ENCODE results near the gene ERBIN.

The ERBIN gene

GRCh38 chr5:66074901-66075300, 148.5 kb downstream of the ERBIN start:
- TF ChIP-seq CTCF (IDR thresholded peaks at IDR 0.05; ENCODE audit: insufficient read depth, missing control alignments) = no peak
- FAIRE-seq (no peak), DNase-seq (ENCODE audit: insufficient read length, low spot score) (no peak)

- no peak for DNase-seq (ENCODE audit: insufficient read length, low spot score)
- no peak for TF ChIP-seq CTCF (IDR thresholded peaks at IDR 0.05; ENCODE audit: insufficient read depth, missing control alignments)
- FAIRE-seq = no peak
Observed at GRCh38 chr5:66080664-66081063, 154.3 kb downstream of the ERBIN start.

- no peak for TF ChIP-seq CTCF (IDR thresholded peaks at IDR 0.05; ENCODE audit: insufficient read depth, missing control alignments)
- FAIRE-seq (no peak), DNase-seq (ENCODE audit: insufficient read length, low spot score) (no peak)
Observed at GRCh38 chr5:66089384-66089783, 163.0 kb downstream of the ERBIN start.

DNA sequence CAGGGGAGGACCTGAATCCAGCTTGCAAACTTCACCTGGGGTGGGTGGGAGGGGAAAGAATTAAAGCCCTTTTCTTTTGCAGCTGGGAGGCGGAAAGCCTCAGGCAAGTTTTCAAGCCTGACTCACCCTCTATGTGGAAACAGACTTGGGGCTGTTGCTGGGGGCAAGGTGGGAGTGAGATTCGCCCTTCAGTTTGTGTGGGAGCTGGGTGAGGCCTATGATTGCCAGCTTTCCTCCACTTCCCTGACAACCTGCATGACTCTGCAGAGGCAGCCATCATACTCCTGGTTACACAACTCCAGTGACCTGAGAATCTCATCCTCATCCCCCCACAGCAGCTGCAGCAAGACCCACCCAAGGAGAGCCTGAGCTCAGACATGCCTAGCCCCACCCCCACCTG, 174.5 kb downstream of the ERBIN start:
- DNase-seq (ENCODE audit: insufficient read length, low spot score) (no peak), FAIRE-seq (no peak)
- TF ChIP-seq CTCF (IDR thresholded peaks at IDR 0.05; ENCODE audit: insufficient read depth, missing control alignments) = no peak

- no peak for TF ChIP-seq CTCF (IDR thresholded peaks at IDR 0.05; ENCODE audit: insufficient read depth, missing control alignments)
- no peak for DNase-seq (ENCODE audit: insufficient read length, low spot score)
- FAIRE-seq = no peak
Observed at GRCh38 chr5:66113160-66113559, 186.8 kb downstream of the ERBIN start.

- DNase-seq (ENCODE audit: insufficient read length, low spot score) (no peak), FAIRE-seq (no peak)
- TF ChIP-seq CTCF (IDR thresholded peaks at IDR 0.05; ENCODE audit: insufficient read depth, missing control alignments) = no peak
Observed at GRCh38 chr5:66118304-66118703, 191.9 kb downstream of the ERBIN start.

GRCh38 chr5:66122379-66123034, 196.1 kb downstream of the ERBIN start:
- DNase-seq (ENCODE audit: insufficient read length, low spot score) (no peak), FAIRE-seq (no peak)
- TF ChIP-seq CTCF (IDR thresholded peaks at IDR 0.05; ENCODE audit: insufficient read depth, missing control alignments) = no peak

Data from D721Med (cell line).